ENCODE results near the gene LIF.
A peak's percentile ranks its signal among the peaks of the same experiment; 100 is the strongest.

Gene LIF

GRCh38 chr22:30230330-30230729 is 16.2 kb downstream of the LIF start:
- no peak overlapping the region for H3K27ac ChIP-seq (ENCODE audit: low read length, poor library complexity, severe bottlenecking)
- H3K36me3 ChIP-seq (ENCODE audit: control insufficient read depth in 1 of 2, insufficient read depth in 2 of 2, low read depth in 1 of 2, low read length in 2 of 2) = no peaks in the 10 kb centered on the region
- H2BK15ac ChIP-seq (ENCODE audit: low read depth, poor library complexity, severe bottlenecking) = no peak overlapping the region
- H4K91ac ChIP-seq (ENCODE audit: low read length) = no peak overlapping the region
- H3K27me3 ChIP-seq (ENCODE audit: control insufficient read depth in 1 of 2, insufficient read depth in 1 of 2, low read length in 2 of 2) = peaks cover 0 to 6% of the 10 kb centered on the region in 2 experiments
- H3K9ac ChIP-seq (ENCODE audit: low read length) = no peak overlapping the region
- peaks cover under 1% of the 10 kb centered on the region for H3K9me3 ChIP-seq (ENCODE audit: control insufficient read depth, low read length)
- peaks cover 34% of the 10 kb centered on the region for H3K4me1 ChIP-seq (ENCODE audit: control insufficient read depth, insufficient read depth, low read depth, low read length)
- peak overlapping the region; percentile 57 for H2BK5ac ChIP-seq (ENCODE audit: low read depth, low read length, poor library complexity, severe bottlenecking)
- no peak overlapping the region for H3K4me2 ChIP-seq (ENCODE audit: low read length, poor library complexity, severe bottlenecking)
- no peak overlapping the region for H2BK12ac ChIP-seq (ENCODE audit: low read length in 2 of 2)
- H4K8ac ChIP-seq (ENCODE audit: low read length) = no peak overlapping the region
- DNase-seq = no peak
- H2AFZ ChIP-seq (ENCODE audit: low read depth, low read length) = no peak overlapping the region
- 95% methylated on average over 3 of the region's 3 CpGs for WGBS
- H3K14ac ChIP-seq (ENCODE audit: low read length in 2 of 2) = no peak overlapping the region
- no peak overlapping the region for H3K4me3 ChIP-seq (ENCODE audit: insufficient read depth in 1 of 2, low read depth in 1 of 2, low read length in 2 of 2)
- no peak overlapping the region for H3K4ac ChIP-seq (ENCODE audit: low read depth in 1 of 2, low read length in 2 of 2)
- no peak overlapping the region for H3K23ac ChIP-seq (ENCODE audit: low read length in 2 of 2)
- H3K18ac ChIP-seq (ENCODE audit: low read depth in 1 of 2, low read length in 2 of 2) = no peak overlapping the region
- no peaks in the 10 kb centered on the region for H3K79me1 ChIP-seq (replicated peaks; ENCODE audit: low read length, poor library complexity, severe bottlenecking)
- peak overlapping the region; percentile 69 for H2AK5ac ChIP-seq (ENCODE audit: low read length, severe bottlenecking)
- no peak overlapping the region for H2BK120ac ChIP-seq (ENCODE audit: low read depth, low read length)

DNA sequence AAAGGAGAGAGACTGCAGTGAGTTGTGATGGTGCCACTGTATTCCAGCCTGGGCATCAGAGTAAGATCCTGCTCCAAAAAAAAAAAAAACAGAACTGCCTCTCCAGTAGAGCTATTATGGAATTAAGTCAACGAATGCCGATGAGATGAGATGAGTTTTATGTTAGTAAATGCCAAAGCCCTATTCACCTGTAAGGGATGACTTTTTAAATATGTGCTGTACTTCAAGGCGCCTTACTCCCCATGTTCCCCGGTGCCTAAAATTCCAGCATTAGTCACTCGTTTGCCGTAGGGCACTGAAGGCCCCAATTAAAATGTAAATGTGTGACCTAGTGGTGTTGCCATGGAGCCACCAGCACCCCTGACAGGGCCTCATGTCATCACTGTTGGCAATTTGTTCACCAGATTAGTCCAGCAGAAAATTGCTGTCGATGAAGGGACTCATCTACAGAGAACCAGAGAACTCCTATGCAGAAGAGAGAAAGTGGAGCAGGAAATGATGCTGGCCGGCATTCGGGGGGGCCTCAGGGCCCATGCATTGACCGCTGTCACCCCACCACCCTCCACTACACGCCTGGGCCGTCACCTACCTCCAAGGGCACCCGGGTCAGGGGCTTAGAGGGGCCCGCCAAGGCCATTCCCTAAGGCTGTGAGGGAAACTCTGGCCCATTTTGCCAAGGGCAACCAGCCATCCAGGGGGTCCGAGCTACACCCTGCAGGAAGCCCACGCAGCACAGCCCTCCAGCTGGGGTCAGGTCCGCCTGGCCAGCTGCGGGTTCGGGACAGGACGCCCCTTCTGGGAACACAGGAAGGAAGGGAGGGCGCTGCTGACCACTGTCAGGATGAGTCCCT is 17.8 kb downstream of the LIF start:
- H2BK5ac ChIP-seq (ENCODE audit: low read depth, low read length, poor library complexity, severe bottlenecking) = no peak overlapping the region
- H4K91ac ChIP-seq (ENCODE audit: low read length) = no peak overlapping the region
- H3K4me2 ChIP-seq (ENCODE audit: low read length, poor library complexity, severe bottlenecking) = no peak overlapping the region
- peak overlapping the region; percentile 40 for H2AK5ac ChIP-seq (ENCODE audit: low read length, severe bottlenecking)
- no peak overlapping the region for H3K4ac ChIP-seq (ENCODE audit: low read depth in 1 of 2, low read length in 2 of 2)
- no peak overlapping the region for H2BK15ac ChIP-seq (ENCODE audit: low read depth, poor library complexity, severe bottlenecking)
- H2AFZ ChIP-seq (ENCODE audit: low read depth, low read length) = no peak overlapping the region
- no peaks in the 10 kb centered on the region for H3K79me1 ChIP-seq (replicated peaks; ENCODE audit: low read length, poor library complexity, severe bottlenecking)
- H3K14ac ChIP-seq (ENCODE audit: low read length in 2 of 2) = peak overlapping the region in 1 of 2 experiments; percentile 45
- H3K27ac ChIP-seq (ENCODE audit: low read length, poor library complexity, severe bottlenecking) = peak overlapping the region; percentile 75
- H2BK12ac ChIP-seq (ENCODE audit: low read length in 2 of 2) = peak overlapping the region in 1 of 2 experiments; percentile 64
- H3K9me3 ChIP-seq (ENCODE audit: control insufficient read depth, low read length) = peaks cover 3% of the 10 kb centered on the region
- WGBS = 85% methylated on average over 21 of the region's 21 CpGs
- no peak for DNase-seq
- H3K27me3 ChIP-seq (ENCODE audit: control insufficient read depth in 1 of 2, insufficient read depth in 1 of 2, low read length in 2 of 2) = peaks cover 0 to 10% of the 10 kb centered on the region in 2 experiments
- H2BK120ac ChIP-seq (ENCODE audit: low read depth, low read length) = no peak overlapping the region
- no peak overlapping the region for H3K18ac ChIP-seq (ENCODE audit: low read depth in 1 of 2, low read length in 2 of 2)
- H3K36me3 ChIP-seq (ENCODE audit: control insufficient read depth in 1 of 2, insufficient read depth in 2 of 2, low read depth in 1 of 2, low read length in 2 of 2) = no peaks in the 10 kb centered on the region
- peaks cover 35% of the 10 kb centered on the region for H3K4me1 ChIP-seq (ENCODE audit: control insufficient read depth, insufficient read depth, low read depth, low read length)
- H3K23ac ChIP-seq (ENCODE audit: low read length in 2 of 2) = no peak overlapping the region
- H3K4me3 ChIP-seq (ENCODE audit: insufficient read depth in 1 of 2, low read depth in 1 of 2, low read length in 2 of 2) = no peak overlapping the region
- H3K9ac ChIP-seq (ENCODE audit: low read length) = no peak overlapping the region
- H4K8ac ChIP-seq (ENCODE audit: low read length) = no peak overlapping the region

DNA sequence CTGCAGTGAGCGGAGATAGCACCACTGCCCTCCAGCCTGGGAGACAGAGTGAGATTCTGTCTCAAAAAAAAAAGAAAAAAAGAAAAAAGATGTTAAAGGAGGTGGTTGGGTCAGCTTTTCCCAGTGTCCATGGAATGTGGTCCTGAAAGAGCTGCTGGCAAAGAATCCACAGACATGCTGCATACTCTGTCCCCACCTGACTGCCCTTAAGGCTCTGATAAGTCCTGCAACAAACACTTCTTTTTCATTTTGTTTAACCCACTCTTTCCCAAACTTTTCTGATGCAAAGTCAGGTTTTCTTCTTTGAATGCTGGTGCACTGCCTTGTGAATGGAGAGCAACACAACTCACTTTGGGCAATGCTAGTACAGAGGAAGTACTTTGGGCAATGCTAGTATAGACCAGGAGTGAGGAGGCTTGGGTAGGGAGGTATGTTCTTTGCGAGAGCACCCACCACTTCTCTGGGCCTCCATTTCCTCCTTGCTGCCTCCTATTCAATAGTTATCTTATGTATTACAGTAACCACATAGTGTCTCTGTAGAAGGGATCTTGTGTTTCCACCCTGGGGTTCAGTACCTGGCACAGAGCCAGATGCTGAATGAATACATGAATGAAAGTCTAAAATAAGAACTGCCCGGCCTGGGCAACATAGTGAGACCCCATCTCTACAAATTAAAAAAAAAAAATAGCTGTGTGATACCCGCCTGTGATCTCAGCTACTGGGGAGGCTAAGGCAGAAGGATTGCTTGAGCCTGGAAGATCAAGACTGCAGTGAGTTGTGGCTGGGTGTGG is 18.9 kb downstream of the LIF start:
- H2AFZ ChIP-seq (ENCODE audit: low read depth, low read length) = no peak overlapping the region
- H4K8ac ChIP-seq (ENCODE audit: low read length) = no peak overlapping the region
- H3K27me3 ChIP-seq (ENCODE audit: control insufficient read depth in 1 of 2, insufficient read depth in 1 of 2, low read length in 2 of 2) = peaks cover 0 to 17% of the 10 kb centered on the region in 2 experiments
- H3K18ac ChIP-seq (ENCODE audit: low read depth in 1 of 2, low read length in 2 of 2) = no peak overlapping the region
- no peak overlapping the region for H2BK15ac ChIP-seq (ENCODE audit: low read depth, poor library complexity, severe bottlenecking)
- no peak overlapping the region for H2BK12ac ChIP-seq (ENCODE audit: low read length in 2 of 2)
- peak overlapping the region; percentile 97 for H2AK5ac ChIP-seq (ENCODE audit: low read length, severe bottlenecking)
- peaks cover 3% of the 10 kb centered on the region for H3K9me3 ChIP-seq (ENCODE audit: control insufficient read depth, low read length)
- peak overlapping the region; percentile 43 for H3K27ac ChIP-seq (ENCODE audit: low read length, poor library complexity, severe bottlenecking)
- H3K9ac ChIP-seq (ENCODE audit: low read length) = no peak overlapping the region
- no peak for DNase-seq
- H3K79me1 ChIP-seq (replicated peaks; ENCODE audit: low read length, poor library complexity, severe bottlenecking) = no peaks in the 10 kb centered on the region
- no peak overlapping the region for H2BK5ac ChIP-seq (ENCODE audit: low read depth, low read length, poor library complexity, severe bottlenecking)
- no peak overlapping the region for H4K91ac ChIP-seq (ENCODE audit: low read length)
- no peak overlapping the region for H2BK120ac ChIP-seq (ENCODE audit: low read depth, low read length)
- H3K36me3 ChIP-seq (ENCODE audit: control insufficient read depth in 1 of 2, insufficient read depth in 2 of 2, low read depth in 1 of 2, low read length in 2 of 2) = no peaks in the 10 kb centered on the region
- H3K14ac ChIP-seq (ENCODE audit: low read length in 2 of 2) = no peak overlapping the region
- WGBS = 97% methylated on average over 2 of the region's 4 CpGs
- no peak overlapping the region for H3K23ac ChIP-seq (ENCODE audit: low read length in 2 of 2)
- H3K4me2 ChIP-seq (ENCODE audit: low read length, poor library complexity, severe bottlenecking) = no peak overlapping the region
- H3K4me3 ChIP-seq (ENCODE audit: insufficient read depth in 1 of 2, low read depth in 1 of 2, low read length in 2 of 2) = no peak overlapping the region
- no peak overlapping the region for H3K4ac ChIP-seq (ENCODE audit: low read depth in 1 of 2, low read length in 2 of 2)
- peaks cover 29% of the 10 kb centered on the region for H3K4me1 ChIP-seq (ENCODE audit: control insufficient read depth, insufficient read depth, low read depth, low read length)
